ENCODE data around the gene BRD3. TPM values are rescaled to one million over a fixed set of nuclear protein-coding genes. Genes with fewer than 3 reads are reported as not detected.

Gene BRD3
- total and polyA plus RNA-seq, 2 of the 8 experiments (the other 6 are each of a cell fraction or from before 2014, with no cell fraction given) = 31.0 to 82.7 TPM

GRCh38 chr9:134059661-134060395 is 8.0 kb downstream of the BRD3 start:
- Histone ChIP-seq H3K79me2 (ENCODE audit: control insufficient read depth in 1 of 2, insufficient read depth in 2 of 2, low read length in 2 of 2) (peaks cover 31 to 100% of the 10 kb centered on the region in 2 experiments), H2BK12ac (ENCODE audit: low read depth, low read length) (no peak overlapping the region), H3K4me1 (replicated peaks in 1 of 4; ENCODE audit: control insufficient read depth in 3 of 4, insufficient read depth in 4 of 4, low read length in 3 of 4) (peaks cover 0 to 17% (median 8%) of the 10 kb centered on the region in 4 experiments; a peak in 5 of 7 replicates), H3K23ac (ENCODE audit: insufficient read length) (no peak overlapping the region), H3K4me3 (ENCODE audit: extremely low read depth in 1 of 4, insufficient read depth in 2 of 4, low read depth in 3 of 4, low read length in 4 of 4) (no peak overlapping the region), H2AFZ (ENCODE audit: low read length) (no peak overlapping the region), H3K23me2 (ENCODE audit: low read depth, low read length) (no peaks in the 10 kb centered on the region; the same call in 1 of the 2 replicates), H3K4ac (replicated peaks; ENCODE audit: insufficient read length, low read depth, low read length) (no peak overlapping the region), H3K79me1 (ENCODE audit: low read depth, low read length) (peaks cover 46% of the 10 kb centered on the region), H2BK120ac (replicated peaks; ENCODE audit: low read depth, low read length) (no peak overlapping the region), H3K36me3 (ENCODE audit: control insufficient read depth in 2 of 4, insufficient read depth in 4 of 4, low read length in 3 of 4) (no peaks in the 10 kb centered on the region; a peak in 1 of 8 replicates), H3K56ac (replicated peaks; ENCODE audit: insufficient read length, low read depth, low read length) (no peak overlapping the region), H3K18ac (ENCODE audit: extremely low read depth, low read length) (no peak overlapping the region), H3K9ac (replicated peaks in 1 of 4; ENCODE audit: extremely low read depth in 1 of 4, low read depth in 3 of 4, low read length in 3 of 4) (no peak overlapping the region), H2AK5ac (ENCODE audit: low read depth, low read length) (no peak overlapping the region), H2BK5ac (ENCODE audit: low read depth, low read length) (no peak overlapping the region), H3K4me2 (ENCODE audit: insufficient read depth in 1 of 2, low read depth in 2 of 2, low read length in 2 of 2) (no peak overlapping the region), H2BK15ac (ENCODE audit: low read length) (no peak overlapping the region), H3K9me3 (ENCODE audit: insufficient read depth in 2 of 2, low read depth in 1 of 2, low read length in 1 of 2) (no peaks in the 10 kb centered on the region), H4K20me1 (replicated peaks in 1 of 2; ENCODE audit: control insufficient read depth in 1 of 2, insufficient read depth in 2 of 2, low read length in 2 of 2) (peaks cover 70 to 75% of the 10 kb centered on the region in 2 experiments), H4K91ac (replicated peaks; ENCODE audit: insufficient read length, low read length) (no peak overlapping the region), H3K27ac (ENCODE audit: low read depth, low read length) (no peak overlapping the region), H3K14ac (ENCODE audit: insufficient read length) (no peak overlapping the region), H3K27me3 (replicated peaks in 1 of 4; ENCODE audit: control insufficient read depth in 3 of 4, extremely low read depth in 1 of 4, insufficient read depth in 3 of 4, low read length in 3 of 4) (no peaks in the 10 kb centered on the region), H4K5ac (ENCODE audit: insufficient read length, low read depth, low read length) (no peak overlapping the region), H4K8ac (ENCODE audit: extremely low read depth, insufficient read depth, low read length) (peak overlapping the region; percentile 62; the same call in 1 of the 2 replicates), H2BK20ac (ENCODE audit: low read length) (no peak overlapping the region)
- TF ChIP-seq CTCF (IDR thresholded peaks at IDR 0.05; ENCODE audit: control extremely low read depth in 1 of 3, insufficient read depth in 1 of 3, low read depth in 1 of 3, low read length in 3 of 3) (peak in 1 of 3 experiments; percentile 26; a peak in 2 of 4 replicates), ATF2 (IDR thresholded peaks at IDR 0.05; ENCODE audit: low read length) (no peak)
- ChIA-PET CTCF (ENCODE audit: partially characterized antibody) (no interaction called here), POLR2A (ENCODE audit: partially characterized antibody) (interaction anchor here (0.6 kb wide), 1 partner anchor 343 kb away, joined by 4 read pairs; no protein-coding TSS in a partner anchor)
- DNase-seq (ENCODE audit: low read depth in 1 of 2, low spot score in 2 of 2) = peak in 1 of 2 experiments; percentile 49
- FAIRE-seq = no peak
- WGBS, 2 experiments (ENCODE audit: extremely low coverage in 1 of 2, insufficient coverage in 1 of 2, insufficient read length in 1 of 2, insufficient replicate concordance in 2 of 2, low coverage in 1 of 2, low lambda C conversion rate in 2 of 2, missing lambda C conversion rate in 1 of 2) = 90% methylated on average over 15 of the region's 17 CpGs; no CpG with 5 or more reads in 1 of the 2 experiments
